Endothelial cell of umbilical vein (primary cell): ENCODE data around the gene SNRPF. TPM values are rescaled to one million over a fixed set of nuclear protein-coding genes. Genes with fewer than 3 reads are reported as not detected.

Source experiments
- BruUV-seq: library from RNA; stranded (reverse); fragments of 400-500 nt; replicated peaks from 2 replicates; lab custom pipeline; 2021; lab: Mats Ljungman, UMichigan
- CTCF ChIA-PET: fragments of 300-600, 350-600 bp; sonication (Branson Sonifier 250); formaldehyde crosslinking; loops from one replicate; lab custom pipeline; 2021; ENCODE audit warnings: antibody characterized with exemption, inconsistent platforms; lab: Charles Lee
- POLR2A ChIA-PET: fragments of 300-600, 350-600 bp; sonication (Branson Sonifier 250); formaldehyde crosslinking; loops from one replicate; lab custom pipeline; 2021; ENCODE audit warnings: antibody characterized with exemption, inconsistent platforms; lab: Charles Lee
- DNase-seq: peaks from one replicate; pipeline ENCODE4 v3.0.0-alpha.2; 2011; ENCODE audit warnings: low read depth, low spot score
- FAIRE-seq: peaks from 2 replicates; lab custom pipeline; 2011; peaks lifted over from hg19 to GRCh38; lab: Jason Lieb, UNC
- H2AFZ ChIP-seq: 2 replicates; pipeline ENCODE4 v1.6.0; 2012; ENCODE audit warnings: low read depth, low read length, control low read depth, inconsistent platforms
- H3K27ac ChIP-seq: 2 replicates; pipeline ENCODE4 v1.5.1; 2011; ENCODE audit warnings: low read depth, mild to moderate bottlenecking, control low read depth, low read length, moderate library complexity; ENCODE audit not compliant: insufficient read depth
- H3K27me3 ChIP-seq, 2 experiments: 2 replicates each; pipeline versions ENCODE4 v1.6.0 to v1.6.1; 2011; ENCODE audit warnings: low read length in 2 of 2, mixed read lengths in 1 of 2; ENCODE audit not compliant: control insufficient read depth in 2 of 2, insufficient read depth in 2 of 2
- H3K36me3 ChIP-seq, 2 experiments: 2 replicates in 1 of 2; 3 replicates in 1 of 2; pipeline ENCODE4 v1.5.1; 2011; ENCODE audit warnings: low read length in 2 of 2, mild to moderate bottlenecking in 1 of 2, moderate library complexity in 1 of 2; ENCODE audit not compliant: control insufficient read depth in 2 of 2, insufficient read depth in 2 of 2; ENCODE audit errors: extremely low read depth in 1 of 2
- H3K4me1 ChIP-seq: 3 replicates; pipeline ENCODE4 v1.5.1; 2011; ENCODE audit warnings: mild to moderate bottlenecking, low read length; ENCODE audit not compliant: control insufficient read depth, insufficient read depth; ENCODE audit errors: extremely low read depth
- H3K4me2 ChIP-seq: 2 replicates; pipeline ENCODE4 v1.6.1; 2011; ENCODE audit warnings: low read length, control low read depth, mixed read lengths; ENCODE audit not compliant: insufficient read depth
- H3K4me3 ChIP-seq, 3 experiments: fragments of 200-600 bp in 1 of 3; sonication (generic), shearing (Covaris generic) in 1 of 3; replicated peaks in 1 of 3; 2 replicates each; pipeline ENCODE4 v1.5.1; 2011 to 2016; ENCODE audit warnings: control low read depth in 3 of 3, low read length in 3 of 3, mild to moderate bottlenecking in 2 of 3, inconsistent platforms in 1 of 3, low read depth in 1 of 3, moderate library complexity in 1 of 3; ENCODE audit not compliant: insufficient read depth in 1 of 3
- H3K79me2 ChIP-seq: 2 replicates; pipeline ENCODE4 v1.6.0; 2012; ENCODE audit warnings: low read length, inconsistent platforms; ENCODE audit not compliant: control insufficient read depth, insufficient read depth
- H3K9ac ChIP-seq: replicated peaks from 2 replicates; pipeline ENCODE3; 2011; ENCODE audit warnings: low read length, control low read depth; ENCODE audit not compliant: insufficient read depth; ENCODE audit errors: extremely low read depth
- H3K9me1 ChIP-seq: replicated peaks from 3 replicates; pipeline ENCODE4 v1.6.0; 2011; ENCODE audit warnings: mild to moderate bottlenecking, low read length; ENCODE audit not compliant: control insufficient read depth, insufficient read depth; ENCODE audit errors: extremely low read depth
- H3K9me3 ChIP-seq: replicated peaks from 2 replicates; pipeline ENCODE4 v1.5.1; 2012; ENCODE audit warnings: low read length, inconsistent platforms; ENCODE audit not compliant: control insufficient read depth, insufficient read depth
- H4K20me1 ChIP-seq: replicated peaks from 2 replicates; pipeline ENCODE3; 2011; ENCODE audit warnings: mild to moderate bottlenecking, low read length; ENCODE audit not compliant: control insufficient read depth, insufficient read depth; ENCODE audit errors: extremely low read depth
- CTCF ChIP-seq, 2 donors: IDR thresholded peaks; 1 replicate in 1 of 2; 2 replicates in 1 of 2; pipeline ENCODE4 v1.5.1; 2011; ENCODE audit warnings: low read length in 2 of 2, mild to moderate bottlenecking in 2 of 2, moderate library complexity in 2 of 2, control low read depth in 1 of 2, inconsistent platforms in 1 of 2, low read depth in 1 of 2; ENCODE audit not compliant: insufficient read depth in 1 of 2; ENCODE audit errors: extremely low read depth in 1 of 2
- EZH2 ChIP-seq: IDR thresholded peaks from 2 replicates; pipeline ENCODE4 v1.6.1; 2012; ENCODE audit warnings: borderline replicate concordance, low read depth, mild to moderate bottlenecking, moderate library complexity, low read length, inconsistent platforms; ENCODE audit not compliant: severe bottlenecking
- FOS ChIP-seq: IDR thresholded peaks from 2 replicates; pipeline ENCODE4 v1.6.1; 2011; ENCODE audit warnings: mild to moderate bottlenecking, low read length, moderate library complexity, borderline replicate concordance; ENCODE audit not compliant: insufficient read depth
- GATA2 ChIP-seq: IDR thresholded peaks from 2 replicates; pipeline ENCODE4 v1.7.0; 2011; ENCODE audit warnings: low read depth, mild to moderate bottlenecking, moderate library complexity, mixed read lengths, low read length; ENCODE audit not compliant: insufficient read length, insufficient read depth
- JUN ChIP-seq: IDR thresholded peaks from 2 replicates; pipeline ENCODE4 v1.6.1; 2011; ENCODE audit warnings: borderline replicate concordance, low read depth; ENCODE audit not compliant: insufficient read length, insufficient read depth
- MAX ChIP-seq: IDR thresholded peaks from 2 replicates; pipeline ENCODE4 v1.6.1; 2011; ENCODE audit not compliant: insufficient read depth, insufficient read length
- MYC ChIP-seq: IDR thresholded peaks from one replicate; pipeline ENCODE4 v1.6.1; 2011; ENCODE audit warnings: mild to moderate bottlenecking, low read depth, low read length
- POLR2A ChIP-seq: IDR thresholded peaks from 2 replicates; pipeline ENCODE4 v1.6.1; 2012; ENCODE audit warnings: low read depth, mild to moderate bottlenecking, control low read depth, low read length
- POLR2AphosphoS5 ChIP-seq: IDR thresholded peaks from 2 replicates; pipeline ENCODE4 v1.6.1; 2012; ENCODE audit warnings: low read depth, mild to moderate bottlenecking, control low read depth, low read length, moderate library complexity; ENCODE audit not compliant: insufficient read depth
- dilution Hi-C: fragments of 300-500 bp; cut with MboI; formaldehyde crosslinking; loops from one replicate; pipeline ENCODE4 v1.15.0; 2019; ENCODE audit warnings: low sequenced_read_pairs; ENCODE audit not compliant: extremely low pct_ligation_motif_present
- intact Hi-C: fragments of 100-400 bp; cut with micrococcal nuclease; formaldehyde crosslinking; loops from one replicate; pipeline ENCODE4 v1.10.0; 2022
- polyA plus RNA-seq, 4 experiments: library from polyadenylated mRNA; depleted of rRNA in 3 of 4; stranded (reverse) in 3 of 4; unstranded in 1 of 4; fragments of >200 nt; gene quantifications; 2 replicates each; pipeline versions ENCODE4 v1.2.1 to v1.2.3, GENCODE V29; 2011 to 2012; ENCODE audit warnings: missing spikeins in 1 of 4
- total RNA-seq: library from RNA; stranded (reverse); gene quantifications from 2 replicates; pipeline ENCODE4 v1.2.3, GENCODE V29; 2021

SNRPF gene
- total and polyA plus RNA-seq, 2 donors (not counting 3 experiments of a cell fraction or from before 2014, with no cell fraction given): 17.1 to 36.6 TPM

GRCh38 chr12:95909871-95910270, 51.1 kb downstream of the SNRPF start:
- intact Hi-C loops (loop anchor here (10.0 kb wide), 2 partner anchors 225 to 345 kb away; no protein-coding TSS in a partner anchor), dilution Hi-C loops (no loop called here)

More at GRCh38 chr12:95909871-95910270, 51.1 kb downstream of the SNRPF start:
- no peaks in the 10 kb centered on the region for H3K36me3 ChIP-seq
- no peaks in the 10 kb centered on the region for H3K9me3 ChIP-seq
- DNase-seq: no peak
- no peak overlapping the region for H3K4me2 ChIP-seq
- H4K20me1 ChIP-seq: no peaks in the 10 kb centered on the region
- H3K4me3 ChIP-seq: no peak overlapping the region
- no peaks in the 10 kb centered on the region for H3K4me1 ChIP-seq
- no peak overlapping the region for H2AFZ ChIP-seq
- TF ChIP-seq MAX: no peak
- no peak for TF ChIP-seq POLR2A
- no peak for TF ChIP-seq MYC
- no peak for TF ChIP-seq JUN
- no peak for TF ChIP-seq CTCF (IDR thresholded peaks at IDR 0.05; ENCODE audit: extremely low read depth in 1 of 2, insufficient read depth in 1 of 2, low read depth in 1 of 2, low read length in 2 of 2)
- no peak for TF ChIP-seq EZH2
- TF ChIP-seq FOS: no peak
- no peak for TF ChIP-seq GATA2
- no peak for TF ChIP-seq POLR2AphosphoS5
- ChIA-PET POLR2A (no interaction called here), CTCF (interaction anchor here (1.8 kb wide), 1 partner anchor 9 kb away, joined by 12 read pairs; no protein-coding TSS in a partner anchor)
- peaks cover 2 to 3% of the 10 kb centered on the region in 2 experiments for H3K27me3 ChIP-seq
- no peaks in the 10 kb centered on the region for H3K9me1 ChIP-seq
- no peaks in the 10 kb centered on the region for H3K79me2 ChIP-seq
- no peak for FAIRE-seq
- H3K27ac ChIP-seq: no peak overlapping the region
- no peak overlapping the region for H3K9ac ChIP-seq
- BruUV-seq: no TSS peak

Other genes starting within 250 kb of the SNRPF start
- gene NTN4, start 68.2 kb upstream of the SNRPF start, total RNA-seq: 105 and 120 TPM in 2 replicates
- gene NTN4, start 68.2 kb upstream of the SNRPF start, polyA plus RNA-seq: 317 and 352 TPM in 2 replicates
- gene CCDC38, start 83.7 kb downstream of the SNRPF start, total RNA-seq: not detected in 2 replicates
- not detected in 2 replicates for gene CCDC38, start 83.7 kb downstream of the SNRPF start, polyA plus RNA-seq
- not detected in 2 replicates for gene AMDHD1, start 84.4 kb downstream of the SNRPF start, total RNA-seq
- gene AMDHD1, start 84.4 kb downstream of the SNRPF start, polyA plus RNA-seq: 0.16 TPM in 1 of 2 replicates, not detected in the other
- gene HAL, start 137.4 kb downstream of the SNRPF start, total RNA-seq: 0.44 and 0.62 TPM in 2 replicates
- gene HAL, start 137.4 kb downstream of the SNRPF start, polyA plus RNA-seq: 0.18 and 0.51 TPM in 2 replicates
- 77.1 and 77.8 TPM in 2 replicates for gene LTA4H, start 176.6 kb downstream of the SNRPF start, total RNA-seq
- 65.1 and 85.2 TPM in 2 replicates for gene LTA4H, start 176.6 kb downstream of the SNRPF start, polyA plus RNA-seq